WTC11 (cell line): ENCODE measurements around the gene GCDH. TPM values are rescaled to one million over a fixed set of nuclear protein-coding genes. Genes with fewer than 3 reads are reported as not detected.
A peak's percentile ranks its signal among the peaks of the same experiment; 100 is the strongest.

Source experiments
- ATAC-seq: fragments of 200-7000 bp; cut with Tn5 transposase; 2 replicates; pipeline ENCODE4 v1.10.0; 2021; ENCODE audit warnings: mild to moderate bottlenecking, moderate library complexity
- CTCF ChIA-PET: fragments of 300-600 bp; sonication (Branson Sonifier 250); formaldehyde crosslinking; loops from one replicate; lab custom pipeline; 2021; ENCODE audit warnings: antibody characterized with exemption; lab: Charles Lee
- POLR2A ChIA-PET: fragments of 350-600 bp; sonication (Branson Sonifier 250); formaldehyde crosslinking; loops from one replicate; lab custom pipeline; 2021; ENCODE audit warnings: antibody characterized with exemption; lab: Charles Lee
- DNase-seq: peaks from one replicate; pipeline ENCODE4 v3.0.0; 2021; ENCODE audit warnings: low spot score
- H3K27ac Mint-ChIP-seq: 2 replicates; pipeline ENCODE4 v1.8.0; 2021; ENCODE audit warnings: mixed read lengths
- H3K27me3 Mint-ChIP-seq: 2 replicates; pipeline ENCODE4 v1.8.0; 2021; ENCODE audit warnings: low read depth, mild to moderate bottlenecking, moderate library complexity, mixed read lengths
- H3K36me3 Mint-ChIP-seq: 2 replicates; pipeline ENCODE4 v1.8.0; 2021; ENCODE audit warnings: mixed read lengths
- H3K4me1 Mint-ChIP-seq: 2 replicates; pipeline ENCODE4 v1.8.0; 2022; ENCODE audit warnings: mixed read lengths
- H3K4me3 Mint-ChIP-seq: 2 replicates; pipeline ENCODE4 v1.8.0; 2021; ENCODE audit warnings: mild to moderate bottlenecking, moderate library complexity, mixed read lengths
- H3K9me3 Mint-ChIP-seq: 2 replicates; pipeline ENCODE4 v1.8.0; 2021; ENCODE audit warnings: mixed read lengths
- ARID4B ChIP-seq: sonication (generic); formaldehyde crosslinking; IDR thresholded peaks from 2 replicates; pipeline ENCODE4 v1.8.0; 2023; ENCODE audit warnings: missing genetic modification reagents, mild to moderate bottlenecking, borderline replicate concordance
- ESRRA ChIP-seq: sonication (generic); formaldehyde crosslinking; IDR thresholded peaks from 2 replicates; pipeline ENCODE4 v1.8.1; 2022; ENCODE audit warnings: mild to moderate bottlenecking, missing genetic modification reagents, borderline replicate concordance
- ETV6 ChIP-seq: sonication (generic); formaldehyde crosslinking; IDR thresholded peaks from 2 replicates; pipeline ENCODE4 v1.8.1; 2022; ENCODE audit warnings: mild to moderate bottlenecking, missing genetic modification reagents
- FOXK1 ChIP-seq: sonication (generic); formaldehyde crosslinking; IDR thresholded peaks from 2 replicates; pipeline ENCODE4 v1.8.0; 2022; ENCODE audit warnings: mild to moderate bottlenecking, moderate library complexity, missing genetic modification reagents
- HMGA2 ChIP-seq: fragments of 250-450 bp; sonication (Bioruptor Pico); IDR thresholded peaks from 2 replicates; pipeline ENCODE4 v1.4.0; 2021; ENCODE audit warnings: mild to moderate bottlenecking, moderate library complexity
- SP1 ChIP-seq: sonication (generic); formaldehyde crosslinking; conservative IDR thresholded peaks from 2 replicates; pipeline ENCODE4 v1.8.1; 2022; ENCODE audit warnings: missing genetic modification reagents
- TCF7 ChIP-seq: sonication (generic); formaldehyde crosslinking; IDR thresholded peaks from 2 replicates; pipeline ENCODE4 v1.8.0; 2022; ENCODE audit warnings: mild to moderate bottlenecking, low read depth, missing genetic modification reagents, moderate library complexity
- ZNF425 ChIP-seq: fragments of 250-450 bp; sonication (Bioruptor Pico); conservative IDR thresholded peaks from 2 replicates; pipeline ENCODE4 v1.9.0; 2021; ENCODE audit warnings: mild to moderate bottlenecking
- total RNA-seq: library from RNA; stranded (reverse); gene quantifications from 3 replicates; pipeline ENCODE4 v1.2.3, GENCODE V29; 2021
- TF ChIP-seq, protein P1 (sequence below): sonication (generic); formaldehyde crosslinking; IDR thresholded peaks from 2 replicates; pipeline ENCODE4 v1.8.0; 2022; ENCODE audit warnings: mild to moderate bottlenecking, missing genetic modification reagents
- TF ChIP-seq, protein P2 (sequence below): sonication (generic); formaldehyde crosslinking; IDR thresholded peaks from 2 replicates; pipeline ENCODE4 v1.8.0; 2023; ENCODE audit warnings: missing genetic modification reagents

The GCDH gene
- total RNA-seq, 1 experiment from 2014 or later = 69.0 TPM

DNA sequence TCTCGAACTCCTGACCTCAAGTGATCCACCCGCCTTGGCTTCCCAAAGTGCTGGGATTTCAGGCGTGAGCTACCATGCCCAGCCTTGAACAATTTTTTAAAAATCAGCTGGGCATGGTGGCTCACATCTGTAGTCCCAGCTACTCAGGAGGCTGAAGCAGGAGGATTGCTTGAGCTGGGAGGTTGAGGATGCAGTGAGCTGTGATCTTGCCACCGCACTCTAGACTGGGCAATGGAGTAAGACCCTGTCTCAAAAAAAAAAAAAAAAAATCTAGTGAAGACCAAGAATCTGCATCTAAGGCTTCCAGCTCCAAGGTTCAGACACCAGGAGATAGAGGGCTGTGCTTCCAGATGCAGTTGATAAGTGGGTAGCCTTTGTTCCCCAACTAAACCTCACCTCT is 26.8 kb upstream of the GCDH start (continued):
- no peak for TF ChIP-seq ZNF425 (CRISPR knock-in tag)
- TF ChIP-seq SP1 (CRISPR knock-in tag) = no peak
- no peak for TF ChIP-seq ETV6 (CRISPR knock-in tag)
- TF ChIP-seq, all 79 proteins: peak for 0

DNA sequence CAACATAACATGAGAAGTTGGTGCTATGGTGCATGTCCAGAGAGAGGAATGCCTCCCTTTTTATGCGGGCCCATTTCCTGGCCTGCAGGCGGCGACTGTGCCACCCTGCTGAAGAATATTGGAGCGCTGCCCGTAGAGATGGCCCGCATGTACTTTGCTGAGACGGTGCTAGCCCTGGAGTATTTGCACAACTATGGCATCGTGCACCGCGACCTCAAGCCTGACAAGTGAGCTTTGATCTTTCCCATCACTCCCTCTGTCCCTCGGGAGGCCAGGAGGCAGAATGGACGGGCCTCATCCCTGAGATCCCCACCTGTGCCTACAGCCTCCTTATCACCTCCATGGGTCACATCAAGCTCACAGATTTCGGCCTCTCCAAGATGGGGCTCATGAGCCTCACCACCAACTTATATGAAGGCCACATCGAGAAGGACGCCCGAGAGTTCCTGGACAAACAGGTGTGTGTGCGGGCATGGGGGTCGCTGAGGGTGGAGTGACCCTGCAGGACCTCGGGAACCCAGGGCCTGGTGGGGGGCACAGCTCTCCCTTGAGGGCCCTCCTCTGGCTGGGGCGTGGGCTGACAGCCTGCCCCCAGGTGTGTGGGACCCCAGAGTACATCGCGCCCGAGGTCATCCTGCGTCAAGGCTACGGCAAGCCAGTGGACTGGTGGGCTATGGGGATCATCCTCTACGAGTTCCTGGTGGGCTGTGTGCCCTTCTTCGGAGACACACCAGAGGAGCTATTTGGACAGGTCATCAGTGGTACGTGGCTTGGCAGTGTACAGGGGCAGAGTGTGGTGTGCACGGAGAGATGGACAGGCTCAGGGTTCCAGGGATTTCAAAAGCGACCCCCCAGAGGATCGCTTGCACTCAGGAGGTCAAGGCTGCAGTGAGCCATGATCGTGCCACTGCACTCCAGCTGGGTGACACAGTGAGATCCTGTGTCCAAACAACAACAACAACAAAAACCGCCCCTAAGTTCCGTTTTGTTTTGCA is 25.9 kb upstream of the GCDH start:
- CTCF ChIA-PET = interaction anchor here (0.7 to 3.5 kb wide), 4 partner anchors 8 to 40 kb away, joined by 3 to 39 read pairs (median 6); no protein-coding TSS in a partner anchor
- Mint-ChIP-seq H3K27me3 (peaks cover 9% of the 10 kb centered on the region; the same call in 1 of the 2 replicates), H3K4me1 (peaks cover 28% of the 10 kb centered on the region), H3K27ac (no peak overlapping the region; the same call in 1 of the 2 replicates), H3K4me3 (no peak overlapping the region), H3K36me3 (peaks cover 11% of the 10 kb centered on the region), H3K9me3 (no peaks in the 10 kb centered on the region)
- no peak for DNase-seq
- ATAC-seq = no peak
- TF ChIP-seq, protein P1, sequence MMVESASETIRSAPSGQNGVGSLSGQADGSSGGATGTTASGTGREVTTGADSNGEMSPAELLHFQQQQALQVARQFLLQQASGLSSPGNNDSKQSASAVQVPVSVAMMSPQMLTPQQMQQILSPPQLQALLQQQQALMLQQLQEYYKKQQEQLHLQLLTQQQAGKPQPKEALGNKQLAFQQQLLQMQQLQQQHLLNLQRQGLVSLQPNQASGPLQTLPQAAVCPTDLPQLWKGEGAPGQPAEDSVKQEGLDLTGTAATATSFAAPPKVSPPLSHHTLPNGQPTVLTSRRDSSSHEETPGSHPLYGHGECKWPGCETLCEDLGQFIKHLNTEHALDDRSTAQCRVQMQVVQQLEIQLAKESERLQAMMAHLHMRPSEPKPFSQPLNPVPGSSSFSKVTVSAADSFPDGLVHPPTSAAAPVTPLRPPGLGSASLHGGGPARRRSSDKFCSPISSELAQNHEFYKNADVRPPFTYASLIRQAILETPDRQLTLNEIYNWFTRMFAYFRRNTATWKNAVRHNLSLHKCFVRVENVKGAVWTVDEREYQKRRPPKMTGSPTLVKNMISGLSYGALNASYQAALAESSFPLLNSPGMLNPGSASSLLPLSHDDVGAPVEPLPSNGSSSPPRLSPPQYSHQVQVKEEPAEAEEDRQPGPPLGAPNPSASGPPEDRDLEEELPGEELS (CRISPR knock-in tag) = peak; percentile 75
- TF ChIP-seq HMGA2 (CRISPR knock-in tag) (no peak), FOXK1 (CRISPR knock-in tag) (0 out of 2 replicates have a peak, but pooled peaks have one; percentile 22)
- TF ChIP-seq, protein P2, sequence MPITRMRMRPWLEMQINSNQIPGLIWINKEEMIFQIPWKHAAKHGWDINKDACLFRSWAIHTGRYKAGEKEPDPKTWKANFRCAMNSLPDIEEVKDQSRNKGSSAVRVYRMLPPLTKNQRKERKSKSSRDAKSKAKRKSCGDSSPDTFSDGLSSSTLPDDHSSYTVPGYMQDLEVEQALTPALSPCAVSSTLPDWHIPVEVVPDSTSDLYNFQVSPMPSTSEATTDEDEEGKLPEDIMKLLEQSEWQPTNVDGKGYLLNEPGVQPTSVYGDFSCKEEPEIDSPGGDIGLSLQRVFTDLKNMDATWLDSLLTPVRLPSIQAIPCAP (CRISPR knock-in tag) = no peak
- TF ChIP-seq, all 79 proteins: peak for 2
- POLR2A ChIA-PET = interaction anchor here (0.9 kb wide), 1 partner anchor 25 kb away, joined by 3 read pairs; no protein-coding TSS in a partner anchor

DNA sequence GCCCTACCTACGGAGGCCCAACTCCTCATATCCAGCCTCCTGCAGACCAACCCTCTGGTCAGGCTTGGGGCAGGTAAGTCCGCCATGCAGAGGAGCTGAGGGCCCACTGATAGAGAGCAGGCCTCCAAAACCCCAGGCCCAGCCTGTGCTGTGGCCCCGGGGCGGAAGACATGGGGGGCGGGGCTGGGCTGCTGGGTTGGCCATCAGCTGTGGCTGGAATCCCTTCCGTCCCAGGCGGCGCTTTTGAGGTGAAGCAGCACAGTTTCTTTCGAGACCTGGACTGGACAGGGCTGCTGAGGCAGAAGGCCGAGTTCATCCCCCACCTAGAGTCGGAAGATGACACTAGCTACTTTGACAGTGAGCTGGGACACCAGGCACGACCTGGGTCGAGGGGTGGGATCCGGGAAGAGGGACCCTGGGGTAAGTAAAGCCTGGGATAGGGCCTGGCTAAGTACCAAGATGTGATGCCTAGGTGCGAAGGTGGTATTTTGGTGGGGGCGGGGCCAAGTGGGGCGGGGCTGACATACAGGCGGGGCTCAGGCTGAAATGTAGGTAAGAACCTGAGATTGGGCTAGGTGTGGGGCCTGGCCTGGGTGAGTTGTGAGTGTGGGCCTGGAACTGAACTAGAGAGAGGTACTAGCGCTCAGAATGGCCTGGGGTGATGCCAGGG is 25.1 kb upstream of the GCDH start:
- H3K27ac Mint-ChIP-seq = peak overlapping the region; percentile 93
- CTCF ChIA-PET = interaction anchor here (0.7 to 3.5 kb wide), 3 partner anchors 18 to 41 kb away, joined by 3 to 39 read pairs (median 5); no protein-coding TSS in a partner anchor

More for the DNA sequence above, 25.1 kb upstream of the GCDH start:
- DNase-seq (peak; percentile 57), ATAC-seq (peak; percentile 3; the same call in 1 of the 2 replicates)
- no peak for TF ChIP-seq TCF7 (CRISPR knock-in tag)
- no peak for TF ChIP-seq ARID4B (CRISPR knock-in tag)
- TF ChIP-seq ESRRA (CRISPR knock-in tag) = no peak
- H3K36me3 Mint-ChIP-seq = peaks cover 11% of the 10 kb centered on the region
- peak overlapping the region; percentile 58 for H3K4me3 Mint-ChIP-seq
- H3K9me3 Mint-ChIP-seq = no peaks in the 10 kb centered on the region
- POLR2A ChIA-PET = interaction anchor here (0.9 kb wide), 1 partner anchor 24 kb away, joined by 3 read pairs; no protein-coding TSS in a partner anchor
- H3K27me3 Mint-ChIP-seq = peaks cover 9% of the 10 kb centered on the region; the same call in 1 of the 2 replicates
- peaks cover 28% of the 10 kb centered on the region for H3K4me1 Mint-ChIP-seq
